Measurements from ENCODE around the gene LTBP2.

DNA sequence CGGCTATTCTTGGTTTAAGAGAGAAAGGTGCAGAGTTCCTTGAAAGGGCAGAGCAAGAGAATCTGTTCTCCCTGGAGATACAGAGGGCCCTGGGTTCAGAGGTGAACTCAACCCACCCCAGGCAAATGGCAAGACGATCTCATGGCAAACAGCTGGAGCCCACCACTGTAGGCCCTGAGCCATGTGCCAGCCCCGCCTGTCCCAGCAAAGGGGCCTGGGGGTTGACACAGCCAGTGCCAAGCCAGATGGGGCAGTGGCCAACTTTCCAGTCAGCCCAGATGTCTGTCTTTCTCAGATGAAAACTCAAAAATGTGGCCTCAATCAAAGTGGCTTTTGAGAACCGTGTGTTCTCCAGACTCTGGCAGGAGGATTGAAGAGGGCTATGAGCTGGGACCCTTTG is 66.7 kb downstream of the LTBP2 start:
- TF ChIP-seq, protein P1, sequence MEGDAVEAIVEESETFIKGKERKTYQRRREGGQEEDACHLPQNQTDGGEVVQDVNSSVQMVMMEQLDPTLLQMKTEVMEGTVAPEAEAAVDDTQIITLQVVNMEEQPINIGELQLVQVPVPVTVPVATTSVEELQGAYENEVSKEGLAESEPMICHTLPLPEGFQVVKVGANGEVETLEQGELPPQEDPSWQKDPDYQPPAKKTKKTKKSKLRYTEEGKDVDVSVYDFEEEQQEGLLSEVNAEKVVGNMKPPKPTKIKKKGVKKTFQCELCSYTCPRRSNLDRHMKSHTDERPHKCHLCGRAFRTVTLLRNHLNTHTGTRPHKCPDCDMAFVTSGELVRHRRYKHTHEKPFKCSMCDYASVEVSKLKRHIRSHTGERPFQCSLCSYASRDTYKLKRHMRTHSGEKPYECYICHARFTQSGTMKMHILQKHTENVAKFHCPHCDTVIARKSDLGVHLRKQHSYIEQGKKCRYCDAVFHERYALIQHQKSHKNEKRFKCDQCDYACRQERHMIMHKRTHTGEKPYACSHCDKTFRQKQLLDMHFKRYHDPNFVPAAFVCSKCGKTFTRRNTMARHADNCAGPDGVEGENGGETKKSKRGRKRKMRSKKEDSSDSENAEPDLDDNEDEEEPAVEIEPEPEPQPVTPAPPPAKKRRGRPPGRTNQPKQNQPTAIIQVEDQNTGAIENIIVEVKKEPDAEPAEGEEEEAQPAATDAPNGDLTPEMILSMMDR (IDR thresholded peaks at IDR 0.05; ENCODE audit: poor library complexity), result no peak
- no peak for TF ChIP-seq EZH2 (IDR thresholded peaks at IDR 0.05; ENCODE audit: borderline replicate concordance)

Measured in hepatocyte (in vitro differentiated cells).